ENCODE results near the gene DCTN4. TPM values are rescaled to one million over a fixed set of nuclear protein-coding genes. Genes with fewer than 3 reads are reported as not detected.
"Not testable (repeated sequence)": the region's sequence is repeated elsewhere in the genome, so short reads cannot be mapped to it uniquely, and the experiment has no call there.

Gene DCTN4
- total RNA-seq, 1 donor from 2014 or later: 73.3 TPM

DNA sequence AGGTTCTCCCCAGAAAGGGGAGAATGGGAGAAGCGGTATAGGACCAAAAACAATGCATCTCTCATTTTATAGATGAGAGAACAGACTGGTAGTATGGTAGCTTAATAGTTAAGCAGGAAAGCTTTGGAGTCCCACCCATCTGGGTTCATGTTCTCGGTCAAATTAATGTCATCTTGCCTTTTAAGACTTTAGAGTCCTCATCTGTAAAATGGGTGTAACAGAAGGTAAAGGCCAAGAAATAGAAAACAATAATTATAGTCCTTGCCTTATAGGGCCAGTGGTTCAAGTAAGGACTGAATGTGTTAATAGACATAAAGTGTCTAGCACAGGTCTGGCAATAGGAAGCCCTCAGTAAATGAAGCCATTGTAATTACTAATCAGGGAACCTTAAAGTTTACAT, 36.1 kb upstream of the DCTN4 start:
- Mint-ChIP-seq H3K27ac (no peak overlapping the region), H3K4me3 (ENCODE audit: low read depth) (no peak overlapping the region), H3K36me3 (ENCODE audit: insufficient read depth) (peaks cover 1% of the 10 kb centered on the region), H3K27me3 (no peaks in the 10 kb centered on the region), H3K4me1 (ENCODE audit: low read depth) (no peaks in the 10 kb centered on the region), H3K9me3 (ENCODE audit: low read depth) (no peaks in the 10 kb centered on the region)
- no peak for DNase-seq (ENCODE audit: low spot score, unreplicated experiment)
- TF ChIP-seq, protein P1, sequence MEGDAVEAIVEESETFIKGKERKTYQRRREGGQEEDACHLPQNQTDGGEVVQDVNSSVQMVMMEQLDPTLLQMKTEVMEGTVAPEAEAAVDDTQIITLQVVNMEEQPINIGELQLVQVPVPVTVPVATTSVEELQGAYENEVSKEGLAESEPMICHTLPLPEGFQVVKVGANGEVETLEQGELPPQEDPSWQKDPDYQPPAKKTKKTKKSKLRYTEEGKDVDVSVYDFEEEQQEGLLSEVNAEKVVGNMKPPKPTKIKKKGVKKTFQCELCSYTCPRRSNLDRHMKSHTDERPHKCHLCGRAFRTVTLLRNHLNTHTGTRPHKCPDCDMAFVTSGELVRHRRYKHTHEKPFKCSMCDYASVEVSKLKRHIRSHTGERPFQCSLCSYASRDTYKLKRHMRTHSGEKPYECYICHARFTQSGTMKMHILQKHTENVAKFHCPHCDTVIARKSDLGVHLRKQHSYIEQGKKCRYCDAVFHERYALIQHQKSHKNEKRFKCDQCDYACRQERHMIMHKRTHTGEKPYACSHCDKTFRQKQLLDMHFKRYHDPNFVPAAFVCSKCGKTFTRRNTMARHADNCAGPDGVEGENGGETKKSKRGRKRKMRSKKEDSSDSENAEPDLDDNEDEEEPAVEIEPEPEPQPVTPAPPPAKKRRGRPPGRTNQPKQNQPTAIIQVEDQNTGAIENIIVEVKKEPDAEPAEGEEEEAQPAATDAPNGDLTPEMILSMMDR (IDR thresholded peaks at IDR 0.05; ENCODE audit: unreplicated experiment): no peak

DNA sequence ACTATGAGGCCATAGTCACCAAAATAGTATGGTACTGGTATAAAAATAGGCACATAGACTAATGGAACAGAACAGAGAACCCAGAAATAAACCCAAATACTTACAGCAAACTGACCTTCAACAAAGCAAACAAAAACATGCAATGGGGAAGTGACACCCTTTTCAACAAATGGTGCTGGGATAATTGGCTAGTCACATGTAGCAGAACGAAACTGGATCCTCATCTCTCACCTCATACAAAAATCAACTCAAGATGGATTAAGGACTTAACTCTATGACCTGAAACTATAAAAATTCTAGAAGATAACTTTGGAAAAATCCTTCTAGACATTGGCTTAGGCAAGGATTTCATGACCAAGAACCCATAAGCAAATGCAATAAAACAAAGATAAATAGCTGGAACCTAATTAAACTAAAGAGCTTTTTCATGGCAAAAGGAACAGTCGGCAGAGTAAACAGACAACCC, 34.6 kb upstream of the DCTN4 start:
- not testable (repeated sequence) for H3K27me3 Mint-ChIP-seq; H3K9me3 Mint-ChIP-seq (ENCODE audit: low read depth); H3K36me3 Mint-ChIP-seq (ENCODE audit: insufficient read depth); H3K4me1 Mint-ChIP-seq (ENCODE audit: low read depth); H3K4me3 Mint-ChIP-seq (ENCODE audit: low read depth); H3K27ac Mint-ChIP-seq; DNase-seq (ENCODE audit: low spot score, unreplicated experiment)

DNA sequence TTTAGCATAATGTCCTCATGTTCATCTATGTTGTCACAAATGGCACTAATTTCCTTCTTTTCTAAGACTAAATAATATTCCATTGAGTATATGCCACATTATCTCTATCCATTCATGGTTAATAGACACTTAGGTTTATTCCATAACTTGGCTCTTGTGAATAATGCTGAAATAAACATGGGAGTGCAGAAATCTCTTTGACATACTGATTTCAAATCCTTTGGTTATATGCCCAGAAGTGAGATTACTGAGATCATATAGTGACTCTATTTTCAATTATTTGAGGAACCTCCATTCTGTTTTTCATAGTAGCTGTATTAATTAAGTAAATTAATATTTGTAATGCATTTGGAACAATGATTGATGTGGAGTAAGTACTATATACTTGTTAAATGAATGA, 32.7 kb upstream of the DCTN4 start:
- H3K27ac Mint-ChIP-seq: no peak overlapping the region
- no peaks in the 10 kb centered on the region for H3K9me3 Mint-ChIP-seq (ENCODE audit: low read depth)
- DNase-seq (ENCODE audit: low spot score, unreplicated experiment): no peak
- no peaks in the 10 kb centered on the region for H3K4me1 Mint-ChIP-seq (ENCODE audit: low read depth)
- H3K27me3 Mint-ChIP-seq: no peaks in the 10 kb centered on the region
- no peaks in the 10 kb centered on the region for H3K36me3 Mint-ChIP-seq (ENCODE audit: insufficient read depth)
- TF ChIP-seq, protein P1 (IDR thresholded peaks at IDR 0.05; ENCODE audit: unreplicated experiment): no peak
- no peak overlapping the region for H3K4me3 Mint-ChIP-seq (ENCODE audit: low read depth)

DNA sequence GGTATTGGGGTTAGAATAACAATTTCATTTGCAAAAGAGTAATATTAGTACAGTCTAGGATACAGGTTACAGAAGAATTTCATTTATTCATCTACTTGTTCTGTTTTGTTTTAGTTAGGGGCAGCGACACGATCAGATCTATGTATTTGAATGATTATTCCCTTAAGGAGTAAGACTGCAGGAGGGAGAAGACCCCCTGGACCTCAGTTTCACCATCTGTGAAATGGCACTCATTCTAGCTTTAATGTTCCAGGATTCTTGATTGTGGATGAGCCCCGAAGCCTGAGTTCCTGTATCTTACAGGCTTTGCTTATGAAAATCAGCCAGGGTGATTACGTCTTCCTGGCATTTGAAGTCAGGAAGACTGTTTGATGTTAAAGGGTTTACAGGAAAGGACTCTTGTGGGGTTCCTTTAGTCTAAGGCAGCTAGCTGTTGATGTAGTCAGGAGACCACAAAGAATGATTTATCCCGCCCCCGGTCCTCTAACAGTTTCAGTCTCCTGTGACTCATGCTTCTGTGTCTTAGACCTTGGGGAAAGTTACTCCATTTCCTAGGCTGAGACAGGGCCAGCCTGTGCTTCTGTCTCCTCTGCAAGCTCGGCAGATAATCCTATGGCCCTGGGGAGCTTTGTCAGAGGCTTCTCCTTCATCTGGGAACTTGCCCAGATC, 31.3 kb upstream of the DCTN4 start:
- H3K4me1 Mint-ChIP-seq (ENCODE audit: low read depth): no peaks in the 10 kb centered on the region
- TF ChIP-seq, protein P1 (IDR thresholded peaks at IDR 0.05; ENCODE audit: unreplicated experiment): no peak
- H3K9me3 Mint-ChIP-seq (ENCODE audit: low read depth): peaks cover 3% of the 10 kb centered on the region
- peaks cover 6% of the 10 kb centered on the region for H3K36me3 Mint-ChIP-seq (ENCODE audit: insufficient read depth)
- H3K27ac Mint-ChIP-seq: no peak overlapping the region
- DNase-seq (ENCODE audit: low spot score, unreplicated experiment): no peak
- no peaks in the 10 kb centered on the region for H3K27me3 Mint-ChIP-seq
- no peak overlapping the region for H3K4me3 Mint-ChIP-seq (ENCODE audit: low read depth)

DNA sequence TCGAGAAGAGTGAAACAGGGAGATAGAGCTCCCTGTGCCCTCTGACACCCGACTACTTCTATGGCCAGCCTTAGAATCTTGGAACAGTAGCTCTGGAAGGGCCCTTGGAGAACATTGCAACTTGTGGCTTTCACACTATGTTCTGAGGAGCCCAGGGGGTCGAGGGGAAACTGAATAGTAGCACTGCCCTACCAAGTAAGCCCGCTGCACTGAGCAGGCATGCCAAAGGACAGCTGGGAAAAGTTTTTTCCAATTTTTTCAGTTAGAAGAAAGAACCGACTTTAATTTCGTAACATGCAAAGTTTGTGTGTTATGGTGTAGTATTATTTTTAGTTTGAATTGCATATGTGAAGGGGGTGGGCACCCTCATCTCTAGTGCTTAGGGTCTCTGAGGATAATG, 30.6 kb upstream of the DCTN4 start:
- H3K27ac Mint-ChIP-seq: no peak overlapping the region

More for the DNA sequence above, 30.6 kb upstream of the DCTN4 start:
- Mint-ChIP-seq H3K4me3 (ENCODE audit: low read depth) (no peak overlapping the region), H3K27me3 (no peaks in the 10 kb centered on the region), H3K4me1 (ENCODE audit: low read depth) (no peaks in the 10 kb centered on the region), H3K9me3 (ENCODE audit: low read depth) (peaks cover 3% of the 10 kb centered on the region), H3K36me3 (ENCODE audit: insufficient read depth) (peaks cover 6% of the 10 kb centered on the region)
- TF ChIP-seq, protein P1 (IDR thresholded peaks at IDR 0.05; ENCODE audit: unreplicated experiment): no peak
- DNase-seq (ENCODE audit: low spot score, unreplicated experiment): no peak

All from progenitor cell of endocrine pancreas (in vitro differentiated cells).